ENCODE results near the gene GAB2. TPM values are rescaled to one million over a fixed set of nuclear protein-coding genes. Genes with fewer than 3 reads are reported as not detected.

GAB2 gene
- total RNA-seq, 1 donor from 2014 or later, result 22.4 TPM

GRCh38 chr11:78355309-78355705 is 62.3 kb downstream of the GAB2 start:
- CTCF ChIA-PET, result interaction anchor here (1.4 kb wide), 1 partner anchor 209 kb away, joined by 5 read pairs; no protein-coding TSS in a partner anchor
- Mint-ChIP-seq H3K9me3 (no peaks in the 10 kb centered on the region), H3K27ac (no peak overlapping the region), H3K4me3 (no peak overlapping the region), H3K4me1 (peaks cover 47% of the 10 kb centered on the region), H3K36me3 (ENCODE audit: low read depth) (peaks cover 3% of the 10 kb centered on the region), H3K27me3 (no peaks in the 10 kb centered on the region)
- ATAC-seq (ENCODE audit: low read depth) (no peak), DNase-seq (no peak)
- POLR2A ChIA-PET, result interaction anchor here (0.7 kb wide), 1 partner anchor 19 kb away, joined by 7 read pairs; no protein-coding TSS in a partner anchor
- TF ChIP-seq CTCF (IDR thresholded peaks at IDR 0.05), result no peak
- intact Hi-C loops (cut with micrococcal nuclease), result no loop called here

DNA sequence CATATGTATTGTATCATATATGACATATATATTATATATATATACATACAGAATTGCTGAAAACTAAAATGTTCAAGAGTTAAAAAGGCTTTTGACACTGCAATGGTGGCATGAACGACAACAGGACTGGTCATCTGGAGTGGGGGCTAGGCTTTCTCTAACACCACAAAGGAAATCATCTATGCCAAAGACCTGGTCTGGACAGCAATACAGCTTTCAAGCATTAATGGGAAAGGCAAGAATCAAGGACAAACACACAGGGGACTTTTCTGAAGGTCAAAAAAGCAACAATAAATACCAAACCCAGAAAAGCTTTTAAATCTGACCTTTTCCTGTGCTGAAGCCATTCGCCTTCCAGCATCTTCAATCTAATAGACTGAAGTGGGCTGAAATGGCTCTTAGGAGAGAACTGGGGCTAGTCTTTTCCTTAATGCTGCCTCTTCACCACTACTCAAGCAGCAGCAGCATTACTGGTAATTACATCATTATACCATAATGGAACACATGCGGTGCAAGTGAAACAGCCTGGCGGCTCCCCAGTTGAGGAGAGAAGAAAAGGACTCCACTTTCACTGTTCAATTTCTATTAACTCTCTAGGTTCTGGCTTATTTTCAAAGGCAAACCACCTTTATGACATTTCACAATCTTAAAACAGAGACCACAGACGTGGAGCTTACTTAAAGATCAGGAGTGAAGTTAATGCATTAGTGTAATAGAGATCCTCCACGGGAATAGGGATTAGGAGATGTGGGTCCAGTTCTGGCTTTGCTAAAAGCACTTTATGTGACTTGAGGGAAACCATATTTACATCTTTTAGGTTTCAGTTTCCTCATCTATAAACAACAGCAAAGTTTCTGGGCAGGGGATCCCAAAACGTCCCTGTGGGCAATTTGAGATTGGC is 63.0 kb downstream of the GAB2 start:
- ChIA-PET CTCF (interaction anchor here (1.4 kb wide), 1 partner anchor 210 kb away, joined by 5 read pairs; no protein-coding TSS in a partner anchor), POLR2A (interaction anchor here (0.7 kb wide), 1 partner anchor 18 kb away, joined by 7 read pairs; no protein-coding TSS in a partner anchor)
- Mint-ChIP-seq H3K27ac (no peak overlapping the region), H3K4me3 (no peak overlapping the region), H3K27me3 (no peaks in the 10 kb centered on the region), H3K9me3 (no peaks in the 10 kb centered on the region), H3K4me1 (peaks cover 53% of the 10 kb centered on the region), H3K36me3 (ENCODE audit: low read depth) (peaks cover 3% of the 10 kb centered on the region)
- intact Hi-C loops (cut with micrococcal nuclease), result loop anchor here (5.0 kb wide), 1 partner anchor 57 kb away; no protein-coding TSS in a partner anchor
- no peak for ATAC-seq (ENCODE audit: low read depth)
- TF ChIP-seq CTCF (IDR thresholded peaks at IDR 0.05), result no peak
- no peak for DNase-seq

DNA sequence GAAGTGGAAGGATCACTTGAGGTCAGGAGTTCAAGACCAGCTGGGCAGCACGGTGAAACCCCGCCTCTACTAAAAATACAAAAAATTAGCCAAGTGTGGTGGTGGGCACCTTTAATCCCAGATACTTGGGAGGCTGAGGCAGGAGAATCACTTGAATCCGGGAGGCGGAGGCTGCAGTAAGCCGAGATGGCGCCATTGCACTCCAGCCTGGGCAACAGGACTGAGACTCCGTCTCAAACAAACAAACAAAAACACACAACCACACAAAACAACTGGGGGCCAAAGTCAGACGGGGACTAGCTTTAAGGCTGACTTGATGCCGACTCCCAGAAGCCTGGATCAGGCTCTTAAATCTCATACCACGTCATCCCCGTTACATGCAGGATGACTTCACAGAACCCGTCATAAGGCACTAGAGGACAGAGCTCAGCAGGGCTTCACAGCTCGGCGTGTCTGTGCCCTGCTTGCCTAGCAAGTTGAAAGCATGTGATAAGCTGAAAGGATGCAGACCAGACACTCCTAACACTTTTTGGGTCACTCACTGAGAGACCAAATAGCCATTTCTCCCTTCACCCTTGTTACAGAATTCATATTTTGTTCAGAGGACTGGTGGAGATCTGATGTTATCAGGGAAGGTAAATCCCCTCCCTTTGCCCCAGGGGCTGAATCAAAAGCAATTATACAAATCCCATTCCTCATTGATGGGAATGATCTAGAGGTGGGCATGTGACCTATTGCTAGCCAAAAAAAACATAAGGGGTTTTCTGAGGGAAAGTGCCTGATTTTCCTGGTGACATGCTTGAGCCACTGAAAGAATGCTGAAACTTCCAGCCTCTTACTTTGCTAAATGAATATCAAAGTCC is 65.4 kb downstream of the GAB2 start:
- Mint-ChIP-seq H3K9me3 (no peaks in the 10 kb centered on the region), H3K36me3 (ENCODE audit: low read depth) (peaks cover 3% of the 10 kb centered on the region), H3K27ac (peak overlapping the region; percentile 46), H3K4me1 (peaks cover 72% of the 10 kb centered on the region), H3K27me3 (no peaks in the 10 kb centered on the region), H3K4me3 (no peak overlapping the region)
- intact Hi-C loops (cut with micrococcal nuclease), result loop anchor here (5.0 kb wide), 1 partner anchor 55 kb away; no protein-coding TSS in a partner anchor
- ATAC-seq (ENCODE audit: low read depth), result no peak
- no peak for DNase-seq
- CTCF ChIA-PET, result interaction anchor here (1.0 kb wide), 1 partner anchor 212 kb away, joined by 3 read pairs; no protein-coding TSS in a partner anchor
- no peak for TF ChIP-seq CTCF (IDR thresholded peaks at IDR 0.05)
- POLR2A ChIA-PET, result interaction anchor here (1.1 kb wide), 1 partner anchor 42 kb away, joined by 3 read pairs; no protein-coding TSS in a partner anchor

GRCh38 chr11:78351193-78351592 is 66.4 kb downstream of the GAB2 start:
- Mint-ChIP-seq H3K4me1 (peaks cover 74% of the 10 kb centered on the region), H3K36me3 (ENCODE audit: low read depth) (no peaks in the 10 kb centered on the region), H3K27me3 (no peaks in the 10 kb centered on the region), H3K4me3 (no peak overlapping the region), H3K9me3 (no peaks in the 10 kb centered on the region), H3K27ac (peak overlapping the region; percentile 89)
- ATAC-seq (ENCODE audit: low read depth), result peak; percentile 46
- POLR2A ChIA-PET, result interaction anchor here (1.1 to 1.5 kb wide), 2 partner anchors 41 to 67 kb away, joined by 3 to 6 read pairs; partner anchors contain the start of gene GAB2
- DNase-seq, result no peak
- intact Hi-C loops (cut with micrococcal nuclease), result loop anchor here (5.0 kb wide), 1 partner anchor 54 kb away; no protein-coding TSS in a partner anchor
- TF ChIP-seq CTCF (IDR thresholded peaks at IDR 0.05), result no peak
- CTCF ChIA-PET, result interaction anchor here (1.0 to 1.2 kb wide), 3 partner anchors 11 to 213 kb away, joined by 3 to 4 read pairs (median 3); no protein-coding TSS in a partner anchor
